K562 (cell line): ENCODE data around the gene MAML1. TPM values are rescaled to one million over a fixed set of nuclear protein-coding genes. Genes with fewer than 3 reads are reported as not detected.

Experiments used
- CBX2 ChIP-seq: fragments of 200-600 bp; sonication (generic); IDR thresholded peaks from one replicate; pipeline ENCODE4 v1.6.1; 2012; ENCODE audit warnings: mild to moderate bottlenecking, low read length, inconsistent platforms; ENCODE audit not compliant: insufficient read depth, poor library complexity, severe bottlenecking
- CTBP1 ChIP-seq: fragments of 450-650 bp; IDR thresholded peaks from 2 replicates; pipeline ENCODE4 v1.6.1; 2016; ENCODE audit warnings: borderline replicate concordance
- CXXC5 ChIP-seq: fragments of 250-450 bp; sonication (Bioruptor Pico); IDR thresholded peaks from 2 replicates; pipeline ENCODE4 v1.8.0; 2022; ENCODE audit warnings: inconsistent platforms, mild to moderate bottlenecking, moderate library complexity
- DDX20 ChIP-seq: fragments of 450-650 bp; IDR thresholded peaks from 2 replicates; pipeline ENCODE4 v1.6.1; 2016; ENCODE audit warnings: missing genetic modification characterization, low read depth, mild to moderate bottlenecking, missing compliant biosample characterization, moderate library complexity
- DIDO1 ChIP-seq: fragments of 450-650 bp; IDR thresholded peaks from 2 replicates; pipeline ENCODE4 v1.6.1; 2016; ENCODE audit warnings: low read depth, missing biosample characterization, missing genetic modification characterization
- KDM2B ChIP-seq: fragments of 250-450 bp; sonication (Bioruptor Pico); IDR thresholded peaks from 2 replicates; pipeline ENCODE4 v1.8.0; 2021; ENCODE audit warnings: mild to moderate bottlenecking, moderate library complexity
- MEF2D ChIP-seq: conservative IDR thresholded peaks from 2 replicates; pipeline ENCODE4 v1.6.1; 2016; ENCODE audit warnings: low read depth, missing genetic modification characterization, missing compliant biosample characterization
- MYC ChIP-seq, 2 experiments: fragments of 250-450 bp in 1 of 2; sonication (Bioruptor Pico) in 1 of 2; IDR thresholded peaks; 2 replicates each; pipeline versions ENCODE4 v1.5.1 to v1.6.1; 2012 to 2021; ENCODE audit warnings: low read depth in 2 of 2, borderline replicate concordance in 1 of 2, improper control_type of control experiment in 1 of 2, low read length in 1 of 2, mild to moderate bottlenecking in 1 of 2, moderate library complexity in 1 of 2
- NR2C2 ChIP-seq, 2 experiments: fragments of 200-800 bp in 1 of 2; sonication (Bioruptor generic) in 1 of 2; sonication (generic) in 1 of 2; formaldehyde crosslinking in 1 of 2; IDR thresholded peaks; 2 replicates each; pipeline versions ENCODE4 v1.6.1 to v1.8.0; 2016 to 2022; ENCODE audit warnings: mild to moderate bottlenecking in 1 of 2, missing compliant biosample characterization in 1 of 2, missing genetic modification characterization in 1 of 2, missing genetic modification reagents in 1 of 2
- PHB2 ChIP-seq: fragments of 450-650 bp; IDR thresholded peaks from 2 replicates; pipeline ENCODE4 v1.6.1; 2017; ENCODE audit warnings: low read depth
- PHF20 ChIP-seq: fragments of 450-650 bp; IDR thresholded peaks from 2 replicates; pipeline ENCODE4 v1.6.1; 2018; ENCODE audit not compliant: partially characterized antibody
- RBFOX2 ChIP-seq: fragments of 200-400 bp; formaldehyde crosslinking; IDR thresholded peaks from 2 replicates; pipeline ENCODE4 v1.6.1; 2017; ENCODE audit warnings: low read depth, mild to moderate bottlenecking, low read length, moderate library complexity
- RBM25 ChIP-seq: fragments of 200-400 bp; formaldehyde crosslinking; IDR thresholded peaks from 2 replicates; pipeline ENCODE4 v1.6.1; 2018; ENCODE audit warnings: low read length, low read depth, moderate library complexity; ENCODE audit not compliant: severe bottlenecking
- RCOR1 ChIP-seq, 2 experiments: IDR thresholded peaks; 2 replicates each; pipeline ENCODE4 v1.6.1; 2012; ENCODE audit warnings: low read depth in 2 of 2, low read length in 2 of 2, borderline replicate concordance in 1 of 2, improper control_type of control experiment in 1 of 2
- SMAD4 ChIP-seq: fragments of 250-450 bp; sonication (Bioruptor Pico); conservative IDR thresholded peaks from 2 replicates; pipeline ENCODE4 v1.8.0; 2021; ENCODE audit warnings: inconsistent platforms, mild to moderate bottlenecking, moderate library complexity
- SNIP1 ChIP-seq: fragments of 450-650 bp; IDR thresholded peaks from 2 replicates; pipeline ENCODE4 v1.7.1; 2017; ENCODE audit warnings: low read depth, mild to moderate bottlenecking
- TCF7L2 ChIP-seq: fragments of 150-350 bp; IDR thresholded peaks from 2 replicates; pipeline ENCODE4 v1.6.1; 2016; ENCODE audit warnings: low read depth, mild to moderate bottlenecking, low read length, moderate library complexity
- ZNF134 ChIP-seq: fragments of 250-450 bp; sonication (Bioruptor Pico); conservative IDR thresholded peaks from 2 replicates; pipeline ENCODE4 v1.4.0; 2020
- ZNF165 ChIP-seq: fragments of 250-450 bp; sonication (Bioruptor Pico); IDR thresholded peaks from 2 replicates; pipeline ENCODE4 v1.4.0; 2020; ENCODE audit warnings: borderline replicate concordance
- ZNF224 ChIP-seq: sonication (generic); formaldehyde crosslinking; IDR thresholded peaks from 2 replicates; pipeline ENCODE4 v1.8.0; 2022; ENCODE audit warnings: mild to moderate bottlenecking, missing genetic modification reagents
- ZNF316 ChIP-seq: fragments of 450-650 bp; IDR thresholded peaks from 2 replicates; pipeline ENCODE4 v1.6.1; 2016
- polyA plus RNA-seq, 8 experiments: library from polyadenylated mRNA; depleted of rRNA in 4 of 8; stranded (reverse) in 5 of 8; unstranded in 3 of 8; fragments of >200 nt; fragmentation: Nextera tagmentation in 2 of 8; fragmentation: Illumina TruSeq in 1 of 8; extraction: Ambion mirVana in 2 of 8; extraction: Trizol in 1 of 8; gene quantifications; 2 replicates each; pipeline versions ENCODE4 v1.2.1 to v1.2.3, GENCODE V29; 2011 to 2014; ENCODE audit warnings: inconsistent platforms in 1 of 8, missing spikeins in 1 of 8
- total RNA-seq, 7 experiments: library from RNA; depleted of rRNA in 6 of 7; stranded (reverse); fragments of >200 nt in 6 of 7; fragmentation: Illumina TruSeq in 2 of 7; extraction: Trizol in 2 of 7; gene quantifications; 2 replicates each; pipeline versions ENCODE4 v1.2.1 to v1.2.3, GENCODE V29; 2011 to 2021; ENCODE audit warnings: low replicate concordance in 1 of 7
- TF ChIP-seq, protein P1 (sequence below): fragments of 450-650 bp; IDR thresholded peaks from 2 replicates; pipeline ENCODE4 v1.7.0; 2016; ENCODE audit warnings: borderline replicate concordance
- TF ChIP-seq, protein P2 (sequence below): fragments of 250-450 bp; sonication (Bioruptor Pico); IDR thresholded peaks from 2 replicates; pipeline ENCODE4 v1.5.1; 2021; ENCODE audit warnings: mild to moderate bottlenecking
- TF ChIP-seq, protein P3 (sequence below): sonication (generic); formaldehyde crosslinking; IDR thresholded peaks from 2 replicates; pipeline ENCODE4 v1.8.0; 2022; ENCODE audit warnings: mild to moderate bottlenecking, missing genetic modification reagents

Gene MAML1
- total and polyA plus RNA-seq, 9 of the 15 experiments (the other 6 are each of a cell fraction or from before 2014, with no cell fraction given), result 0.32 to 18.4 (median 7.0) TPM

DNA sequence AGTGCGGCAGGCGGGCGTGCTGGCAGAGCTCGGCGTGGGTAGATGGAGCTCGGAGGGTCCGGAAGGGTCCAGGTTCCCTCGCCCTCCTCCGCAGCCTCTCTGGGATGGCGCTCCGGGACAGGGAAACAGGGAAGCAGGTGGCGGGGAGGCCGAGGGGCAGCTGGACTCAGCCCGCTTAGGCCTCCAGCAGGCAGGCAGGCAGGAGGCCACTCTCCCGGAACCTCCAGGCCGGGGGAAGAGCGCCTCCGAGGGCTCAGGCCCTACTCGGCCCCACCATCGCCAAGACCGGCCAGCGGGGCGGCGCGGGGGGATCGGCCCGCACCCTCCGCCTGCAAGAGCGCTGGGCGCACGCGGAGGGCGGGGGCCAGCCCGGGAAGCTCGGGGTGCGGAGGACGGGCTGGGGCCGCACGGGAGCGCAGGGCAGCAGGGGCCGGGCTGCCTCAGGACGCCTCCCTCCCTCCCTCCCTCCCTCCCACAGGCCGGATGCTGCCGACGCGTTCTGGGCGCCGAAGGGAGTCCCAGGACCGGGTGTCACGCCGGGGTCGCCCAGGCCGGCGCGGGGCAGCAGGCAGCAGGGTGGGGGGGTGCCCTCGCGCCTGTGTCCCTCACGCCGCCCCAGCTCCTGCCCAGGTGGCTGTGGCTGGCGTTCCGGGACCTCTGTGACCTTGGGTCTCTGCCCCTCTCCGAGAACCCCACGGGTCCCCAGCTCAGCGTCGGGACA is 73.1 kb downstream of the MAML1 start (continued):
- TF ChIP-seq SMAD4 (CRISPR knock-in tag) (no peak), TCF7L2 (no peak), ZNF134 (CRISPR knock-in tag) (no peak), CBX2 (no peak), PHB2 (no peak), MYC (IDR thresholded peaks at IDR 0.05; ENCODE audit: low read depth, low read length) (peak; percentile 31; the same call in 1 of the 2 replicates), MYC (CRISPR knock-in tag; IDR thresholded peaks at IDR 0.05; ENCODE audit: borderline replicate concordance, low read depth) (no peak), CTBP1 (0 out of 2 replicates have a peak, but pooled peaks have one; percentile 19), KDM2B (no peak), DIDO1 (tag) (no peak), DDX20 (tag) (no peak), NR2C2 (CRISPR knock-in tag; IDR thresholded peaks at IDR 0.05) (0 out of 2 replicates have a peak, but pooled peaks have one; percentile 58), NR2C2 (tag; IDR thresholded peaks at IDR 0.05) (no peak), MEF2D (tag) (no peak), SNIP1 (no peak), ZNF165 (CRISPR knock-in tag) (no peak), ZNF316 (no peak), RBFOX2 (peak; percentile 72), RBM25 (no peak), ZNF224 (CRISPR knock-in tag) (no peak), RCOR1 (IDR thresholded peaks at IDR 0.05; ENCODE audit: borderline replicate concordance in 1 of 2, low read depth in 2 of 2, low read length in 2 of 2) (no peak), PHF20 (no peak), CXXC5 (peak; percentile 47)
- TF ChIP-seq, protein P1, sequence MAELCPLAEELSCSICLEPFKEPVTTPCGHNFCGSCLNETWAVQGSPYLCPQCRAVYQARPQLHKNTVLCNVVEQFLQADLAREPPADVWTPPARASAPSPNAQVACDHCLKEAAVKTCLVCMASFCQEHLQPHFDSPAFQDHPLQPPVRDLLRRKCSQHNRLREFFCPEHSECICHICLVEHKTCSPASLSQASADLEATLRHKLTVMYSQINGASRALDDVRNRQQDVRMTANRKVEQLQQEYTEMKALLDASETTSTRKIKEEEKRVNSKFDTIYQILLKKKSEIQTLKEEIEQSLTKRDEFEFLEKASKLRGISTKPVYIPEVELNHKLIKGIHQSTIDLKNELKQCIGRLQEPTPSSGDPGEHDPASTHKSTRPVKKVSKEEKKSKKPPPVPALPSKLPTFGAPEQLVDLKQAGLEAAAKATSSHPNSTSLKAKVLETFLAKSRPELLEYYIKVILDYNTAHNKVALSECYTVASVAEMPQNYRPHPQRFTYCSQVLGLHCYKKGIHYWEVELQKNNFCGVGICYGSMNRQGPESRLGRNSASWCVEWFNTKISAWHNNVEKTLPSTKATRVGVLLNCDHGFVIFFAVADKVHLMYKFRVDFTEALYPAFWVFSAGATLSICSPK, result no peak
- TF ChIP-seq, protein P2, sequence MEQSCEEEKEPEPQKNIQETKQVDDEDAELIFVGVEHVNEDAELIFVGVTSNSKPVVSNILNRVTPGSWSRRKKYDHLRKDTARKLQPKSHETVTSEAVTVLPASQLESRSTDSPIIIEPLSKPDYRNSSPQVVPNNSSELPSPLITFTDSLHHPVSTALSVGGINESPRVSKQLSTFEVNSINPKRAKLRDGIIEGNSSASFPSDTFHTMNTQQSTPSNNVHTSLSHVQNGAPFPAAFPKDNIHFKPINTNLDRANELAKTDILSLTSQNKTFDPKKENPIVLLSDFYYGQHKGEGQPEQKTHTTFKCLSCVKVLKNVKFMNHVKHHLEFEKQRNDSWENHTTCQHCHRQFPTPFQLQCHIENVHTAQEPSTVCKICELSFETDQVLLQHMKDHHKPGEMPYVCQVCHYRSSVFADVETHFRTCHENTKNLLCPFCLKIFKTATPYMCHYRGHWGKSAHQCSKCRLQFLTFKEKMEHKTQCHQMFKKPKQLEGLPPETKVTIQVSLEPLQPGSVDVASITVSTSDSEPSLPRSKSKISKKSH (CRISPR knock-in tag), result no peak
- TF ChIP-seq, protein P3, sequence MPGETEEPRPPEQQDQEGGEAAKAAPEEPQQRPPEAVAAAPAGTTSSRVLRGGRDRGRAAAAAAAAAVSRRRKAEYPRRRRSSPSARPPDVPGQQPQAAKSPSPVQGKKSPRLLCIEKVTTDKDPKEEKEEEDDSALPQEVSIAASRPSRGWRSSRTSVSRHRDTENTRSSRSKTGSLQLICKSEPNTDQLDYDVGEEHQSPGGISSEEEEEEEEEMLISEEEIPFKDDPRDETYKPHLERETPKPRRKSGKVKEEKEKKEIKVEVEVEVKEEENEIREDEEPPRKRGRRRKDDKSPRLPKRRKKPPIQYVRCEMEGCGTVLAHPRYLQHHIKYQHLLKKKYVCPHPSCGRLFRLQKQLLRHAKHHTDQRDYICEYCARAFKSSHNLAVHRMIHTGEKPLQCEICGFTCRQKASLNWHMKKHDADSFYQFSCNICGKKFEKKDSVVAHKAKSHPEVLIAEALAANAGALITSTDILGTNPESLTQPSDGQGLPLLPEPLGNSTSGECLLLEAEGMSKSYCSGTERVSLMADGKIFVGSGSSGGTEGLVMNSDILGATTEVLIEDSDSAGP (CRISPR knock-in tag), result 0 out of 2 replicates have a peak, but pooled peaks have one; percentile 26
